ENCODE results near the gene SPATA31D4. TPM values are rescaled to one million over a fixed set of nuclear protein-coding genes. Genes with fewer than 3 reads are reported as not detected.

SPATA31D4 gene
- total RNA-seq, 4 donors from 2014 or later, result not detected

GRCh38 chr9:81971727-81972126, 43.5 kb downstream of the SPATA31D4 start:
- H3K27me3 ChIP-seq, result no peaks in the 10 kb centered on the region
- no peak for DNase-seq
- TF ChIP-seq CTCF (IDR thresholded peaks at IDR 0.05) (no peak), POLR2A (IDR thresholded peaks at IDR 0.05) (no peak)
- no peak overlapping the region for H3K27ac ChIP-seq
- H3K4me1 ChIP-seq, result no peaks in the 10 kb centered on the region
- no peak overlapping the region for H3K4me3 ChIP-seq
- no peaks in the 10 kb centered on the region for H3K36me3 ChIP-seq
- no peaks in the 10 kb centered on the region for H3K9me3 ChIP-seq

GRCh38 chr9:81974764-81975163, 46.5 kb downstream of the SPATA31D4 start:
- no peaks in the 10 kb centered on the region for H3K27me3 ChIP-seq
- H3K4me3 ChIP-seq, result no peak overlapping the region
- no peaks in the 10 kb centered on the region for H3K9me3 ChIP-seq
- no peaks in the 10 kb centered on the region for H3K4me1 ChIP-seq
- H3K27ac ChIP-seq, result no peak overlapping the region
- no peaks in the 10 kb centered on the region for H3K36me3 ChIP-seq
- no peak for DNase-seq
- TF ChIP-seq CTCF (IDR thresholded peaks at IDR 0.05) (no peak), POLR2A (IDR thresholded peaks at IDR 0.05) (no peak)

GRCh38 chr9:81976351-81976750, 48.1 kb downstream of the SPATA31D4 start:
- no peak for DNase-seq
- H3K4me3 ChIP-seq, result no peak overlapping the region
- no peaks in the 10 kb centered on the region for H3K27me3 ChIP-seq
- TF ChIP-seq CTCF (IDR thresholded peaks at IDR 0.05) (no peak), POLR2A (IDR thresholded peaks at IDR 0.05) (no peak)
- H3K9me3 ChIP-seq, result no peaks in the 10 kb centered on the region
- H3K27ac ChIP-seq, result no peak overlapping the region
- no peaks in the 10 kb centered on the region for H3K4me1 ChIP-seq
- no peaks in the 10 kb centered on the region for H3K36me3 ChIP-seq

GRCh38 chr9:81979196-81979595, 51.0 kb downstream of the SPATA31D4 start:
- TF ChIP-seq CTCF (IDR thresholded peaks at IDR 0.05) (no peak), POLR2A (IDR thresholded peaks at IDR 0.05) (no peak)
- no peaks in the 10 kb centered on the region for H3K36me3 ChIP-seq
- no peaks in the 10 kb centered on the region for H3K27me3 ChIP-seq
- no peak overlapping the region for H3K4me3 ChIP-seq
- H3K27ac ChIP-seq, result no peak overlapping the region
- no peak for DNase-seq
- H3K4me1 ChIP-seq, result no peaks in the 10 kb centered on the region
- H3K9me3 ChIP-seq, result no peaks in the 10 kb centered on the region

GRCh38 chr9:81980568-81980967, 52.3 kb downstream of the SPATA31D4 start:
- no peak for TF ChIP-seq CTCF (IDR thresholded peaks at IDR 0.05)
- no peak for TF ChIP-seq POLR2A (IDR thresholded peaks at IDR 0.05)
- Histone ChIP-seq H3K27me3 (no peaks in the 10 kb centered on the region), H3K36me3 (no peaks in the 10 kb centered on the region), H3K4me1 (no peaks in the 10 kb centered on the region), H3K27ac (no peak overlapping the region), H3K4me3 (no peak overlapping the region), H3K9me3 (no peaks in the 10 kb centered on the region)
- no peak for DNase-seq

- Histone ChIP-seq H3K9me3 (no peaks in the 10 kb centered on the region), H3K4me3 (no peak overlapping the region), H3K27ac (no peak overlapping the region), H3K36me3 (no peaks in the 10 kb centered on the region), H3K27me3 (no peaks in the 10 kb centered on the region), H3K4me1 (no peaks in the 10 kb centered on the region)
- no peak for DNase-seq
- TF ChIP-seq CTCF (IDR thresholded peaks at IDR 0.05) (no peak), POLR2A (IDR thresholded peaks at IDR 0.05) (no peak)
Measured at GRCh38 chr9:81981883-81982282, 53.7 kb downstream of the SPATA31D4 start.
